Endothelial cell of umbilical vein (primary cell): Measurements from ENCODE around the gene PREP. TPM values are rescaled to one million over a fixed set of nuclear protein-coding genes. Genes with fewer than 3 reads are reported as not detected.

Experiments used
- BruUV-seq: library from RNA; stranded (reverse); fragments of 400-500 nt; replicated peaks from 2 replicates; lab custom pipeline; 2021; lab: Mats Ljungman, UMichigan
- CTCF ChIA-PET: fragments of 300-600, 350-600 bp; sonication (Branson Sonifier 250); formaldehyde crosslinking; loops from one replicate; lab custom pipeline; 2021; ENCODE audit warnings: antibody characterized with exemption, inconsistent platforms; lab: Charles Lee
- POLR2A ChIA-PET: fragments of 300-600, 350-600 bp; sonication (Branson Sonifier 250); formaldehyde crosslinking; loops from one replicate; lab custom pipeline; 2021; ENCODE audit warnings: antibody characterized with exemption, inconsistent platforms; lab: Charles Lee
- DNase-seq: peaks from one replicate; pipeline ENCODE4 v3.0.0-alpha.2; 2011; ENCODE audit warnings: low read depth, low spot score
- FAIRE-seq: peaks from 2 replicates; lab custom pipeline; 2011; peaks lifted over from hg19 to GRCh38; lab: Jason Lieb, UNC
- H2AFZ ChIP-seq: 2 replicates; pipeline ENCODE4 v1.6.0; 2012; ENCODE audit warnings: low read depth, low read length, control low read depth, inconsistent platforms
- H3K27ac ChIP-seq: 2 replicates; pipeline ENCODE4 v1.5.1; 2011; ENCODE audit warnings: low read depth, mild to moderate bottlenecking, control low read depth, low read length, moderate library complexity; ENCODE audit not compliant: insufficient read depth
- H3K27me3 ChIP-seq, 2 experiments: 2 replicates each; pipeline versions ENCODE4 v1.6.0 to v1.6.1; 2011; ENCODE audit warnings: low read length in 2 of 2, mixed read lengths in 1 of 2; ENCODE audit not compliant: control insufficient read depth in 2 of 2, insufficient read depth in 2 of 2
- H3K36me3 ChIP-seq, 2 experiments: 2 replicates in 1 of 2; 3 replicates in 1 of 2; pipeline ENCODE4 v1.5.1; 2011; ENCODE audit warnings: low read length in 2 of 2, mild to moderate bottlenecking in 1 of 2, moderate library complexity in 1 of 2; ENCODE audit not compliant: control insufficient read depth in 2 of 2, insufficient read depth in 2 of 2; ENCODE audit errors: extremely low read depth in 1 of 2
- H3K4me1 ChIP-seq: 3 replicates; pipeline ENCODE4 v1.5.1; 2011; ENCODE audit warnings: mild to moderate bottlenecking, low read length; ENCODE audit not compliant: control insufficient read depth, insufficient read depth; ENCODE audit errors: extremely low read depth
- H3K4me2 ChIP-seq: 2 replicates; pipeline ENCODE4 v1.6.1; 2011; ENCODE audit warnings: low read length, control low read depth, mixed read lengths; ENCODE audit not compliant: insufficient read depth
- H3K4me3 ChIP-seq, 3 experiments: fragments of 200-600 bp in 1 of 3; sonication (generic), shearing (Covaris generic) in 1 of 3; replicated peaks in 1 of 3; 2 replicates each; pipeline ENCODE4 v1.5.1; 2011 to 2016; ENCODE audit warnings: control low read depth in 3 of 3, low read length in 3 of 3, mild to moderate bottlenecking in 2 of 3, inconsistent platforms in 1 of 3, low read depth in 1 of 3, moderate library complexity in 1 of 3; ENCODE audit not compliant: insufficient read depth in 1 of 3
- H3K79me2 ChIP-seq: 2 replicates; pipeline ENCODE4 v1.6.0; 2012; ENCODE audit warnings: low read length, inconsistent platforms; ENCODE audit not compliant: control insufficient read depth, insufficient read depth
- H3K9ac ChIP-seq: replicated peaks from 2 replicates; pipeline ENCODE3; 2011; ENCODE audit warnings: low read length, control low read depth; ENCODE audit not compliant: insufficient read depth; ENCODE audit errors: extremely low read depth
- H3K9me1 ChIP-seq: replicated peaks from 3 replicates; pipeline ENCODE4 v1.6.0; 2011; ENCODE audit warnings: mild to moderate bottlenecking, low read length; ENCODE audit not compliant: control insufficient read depth, insufficient read depth; ENCODE audit errors: extremely low read depth
- H3K9me3 ChIP-seq: replicated peaks from 2 replicates; pipeline ENCODE4 v1.5.1; 2012; ENCODE audit warnings: low read length, inconsistent platforms; ENCODE audit not compliant: control insufficient read depth, insufficient read depth
- H4K20me1 ChIP-seq: replicated peaks from 2 replicates; pipeline ENCODE3; 2011; ENCODE audit warnings: mild to moderate bottlenecking, low read length; ENCODE audit not compliant: control insufficient read depth, insufficient read depth; ENCODE audit errors: extremely low read depth
- CTCF ChIP-seq, 2 donors: IDR thresholded peaks; 1 replicate in 1 of 2; 2 replicates in 1 of 2; pipeline ENCODE4 v1.5.1; 2011; ENCODE audit warnings: low read length in 2 of 2, mild to moderate bottlenecking in 2 of 2, moderate library complexity in 2 of 2, control low read depth in 1 of 2, inconsistent platforms in 1 of 2, low read depth in 1 of 2; ENCODE audit not compliant: insufficient read depth in 1 of 2; ENCODE audit errors: extremely low read depth in 1 of 2
- EZH2 ChIP-seq: IDR thresholded peaks from 2 replicates; pipeline ENCODE4 v1.6.1; 2012; ENCODE audit warnings: borderline replicate concordance, low read depth, mild to moderate bottlenecking, moderate library complexity, low read length, inconsistent platforms; ENCODE audit not compliant: severe bottlenecking
- FOS ChIP-seq: IDR thresholded peaks from 2 replicates; pipeline ENCODE4 v1.6.1; 2011; ENCODE audit warnings: mild to moderate bottlenecking, low read length, moderate library complexity, borderline replicate concordance; ENCODE audit not compliant: insufficient read depth
- GATA2 ChIP-seq: IDR thresholded peaks from 2 replicates; pipeline ENCODE4 v1.7.0; 2011; ENCODE audit warnings: low read depth, mild to moderate bottlenecking, moderate library complexity, mixed read lengths, low read length; ENCODE audit not compliant: insufficient read length, insufficient read depth
- JUN ChIP-seq: IDR thresholded peaks from 2 replicates; pipeline ENCODE4 v1.6.1; 2011; ENCODE audit warnings: borderline replicate concordance, low read depth; ENCODE audit not compliant: insufficient read length, insufficient read depth
- MAX ChIP-seq: IDR thresholded peaks from 2 replicates; pipeline ENCODE4 v1.6.1; 2011; ENCODE audit not compliant: insufficient read depth, insufficient read length
- MYC ChIP-seq: IDR thresholded peaks from one replicate; pipeline ENCODE4 v1.6.1; 2011; ENCODE audit warnings: mild to moderate bottlenecking, low read depth, low read length
- POLR2A ChIP-seq: IDR thresholded peaks from 2 replicates; pipeline ENCODE4 v1.6.1; 2012; ENCODE audit warnings: low read depth, mild to moderate bottlenecking, control low read depth, low read length
- POLR2AphosphoS5 ChIP-seq: IDR thresholded peaks from 2 replicates; pipeline ENCODE4 v1.6.1; 2012; ENCODE audit warnings: low read depth, mild to moderate bottlenecking, control low read depth, low read length, moderate library complexity; ENCODE audit not compliant: insufficient read depth
- dilution Hi-C: fragments of 300-500 bp; cut with MboI; formaldehyde crosslinking; loops from one replicate; pipeline ENCODE4 v1.15.0; 2019; ENCODE audit warnings: low sequenced_read_pairs; ENCODE audit not compliant: extremely low pct_ligation_motif_present
- intact Hi-C: fragments of 100-400 bp; cut with micrococcal nuclease; formaldehyde crosslinking; loops from one replicate; pipeline ENCODE4 v1.10.0; 2022
- polyA plus RNA-seq, 4 experiments: library from polyadenylated mRNA; depleted of rRNA in 3 of 4; stranded (reverse) in 3 of 4; unstranded in 1 of 4; fragments of >200 nt; gene quantifications; 2 replicates each; pipeline versions ENCODE4 v1.2.1 to v1.2.3, GENCODE V29; 2011 to 2012; ENCODE audit warnings: missing spikeins in 1 of 4
- total RNA-seq: library from RNA; stranded (reverse); gene quantifications from 2 replicates; pipeline ENCODE4 v1.2.3, GENCODE V29; 2021

PREP gene
- total and polyA plus RNA-seq, 2 donors (not counting 3 experiments of a cell fraction or from before 2014, with no cell fraction given) = 17.2 to 37.7 TPM

- no peak for TF ChIP-seq POLR2AphosphoS5
- BruUV-seq = no TSS peak
- no peaks in the 10 kb centered on the region for H3K4me1 ChIP-seq
- FAIRE-seq (no peak), DNase-seq (no peak)
- H4K20me1 ChIP-seq = no peaks in the 10 kb centered on the region
- H3K9ac ChIP-seq = no peak overlapping the region
- no peak overlapping the region for H3K27ac ChIP-seq
- no peaks in the 10 kb centered on the region for H3K27me3 ChIP-seq
- no peaks in the 10 kb centered on the region for H3K79me2 ChIP-seq
- H3K4me2 ChIP-seq = no peak overlapping the region
- POLR2A ChIA-PET = no interaction called here
- CTCF ChIA-PET = interaction anchor here (1.8 kb wide), 1 partner anchor 89 kb away, joined by 5 read pairs; no protein-coding TSS in a partner anchor
- peaks cover 4 to 9% of the 10 kb centered on the region in 2 experiments for H3K36me3 ChIP-seq
- H3K4me3 ChIP-seq = no peak overlapping the region
- dilution Hi-C loops (no loop called here), intact Hi-C loops (loop anchor here (5.0 kb wide), 1 partner anchor 91 kb away; the partner anchor contains the start of gene POPDC3)
- H3K9me1 ChIP-seq = no peaks in the 10 kb centered on the region
- no peaks in the 10 kb centered on the region for H3K9me3 ChIP-seq
- H2AFZ ChIP-seq = no peak overlapping the region
These were observed 129.3 kb downstream of the PREP start for GRCh38 chr6:105273589-105273988.

- Histone ChIP-seq H3K9me3 (no peaks in the 10 kb centered on the region), H3K27ac (no peak overlapping the region), H3K4me1 (no peaks in the 10 kb centered on the region), H3K36me3 (peaks cover under 1 to 3% of the 10 kb centered on the region in 2 experiments), H3K4me2 (no peak overlapping the region), H3K27me3 (no peaks in the 10 kb centered on the region), H2AFZ (no peak overlapping the region), H3K9ac (no peak overlapping the region), H3K9me1 (no peaks in the 10 kb centered on the region), H3K4me3 (no peak overlapping the region), H4K20me1 (no peaks in the 10 kb centered on the region), H3K79me2 (no peaks in the 10 kb centered on the region)
- no TSS peak for BruUV-seq
- ChIA-PET POLR2A (no interaction called here), CTCF (interaction anchor here (1.5 to 1.8 kb wide), 2 partner anchors 90 to 130 kb away, joined by 5 read pairs; partner anchors contain the start of gene PREP)
- no peak for FAIRE-seq
- intact Hi-C loops (loop anchor here (5.0 kb wide), 1 partner anchor 90 kb away; the partner anchor contains the start of gene POPDC3), dilution Hi-C loops (no loop called here)
- peak; percentile 24 for DNase-seq
- TF ChIP-seq FOS (no peak), POLR2AphosphoS5 (no peak), MYC (no peak), MAX (no peak), JUN (no peak), CTCF (IDR thresholded peaks at IDR 0.05; ENCODE audit: extremely low read depth in 1 of 2, insufficient read depth in 1 of 2, low read depth in 1 of 2, low read length in 2 of 2) (no peak), EZH2 (no peak), GATA2 (no peak), POLR2A (no peak)
These were observed 130.1 kb downstream of the PREP start for GRCh38 chr6:105272786-105273185.
